PC-9 (cell line): ENCODE data around the gene SMIM14. TPM values are rescaled to one million over a fixed set of nuclear protein-coding genes. Genes with fewer than 3 reads are reported as not detected.
A peak's percentile ranks its signal among the peaks of the same experiment; 100 is the strongest.

Source experiments
- BruUV-seq: library from RNA; stranded (reverse); fragments of 400-500 nt; replicated peaks from 2 replicates; lab custom pipeline; 2021; lab: Mats Ljungman, UMichigan
- CTCF ChIA-PET: fragments of 300-600 bp; sonication (Branson Sonifier 250); formaldehyde crosslinking; loops from one replicate; lab custom pipeline; 2022; ENCODE audit warnings: antibody characterized with exemption; lab: Charles Lee
- POLR2A ChIA-PET: fragments of 300-600 bp; sonication (Branson Sonifier 250); formaldehyde crosslinking; loops from one replicate; lab custom pipeline; 2022; ENCODE audit warnings: antibody characterized with exemption; ENCODE audit not compliant: unreplicated experiment; lab: Charles Lee
- DNase-seq, 2 experiments: peaks; one replicate each; pipeline versions ENCODE4 v3.0.0 to v3.0.0-alpha.2; 2015 to 2022; ENCODE audit warnings: mixed read lengths in 1 of 2
- H2AFZ ChIP-seq: fragments of 200-600 bp; sonication (generic); 2 replicates; pipeline ENCODE4 v1.8.1; 2017; ENCODE audit warnings: antibody characterized with exemption
- H3F3A ChIP-seq: fragments of 200-600 bp; sonication (generic); 2 replicates; pipeline ENCODE4 v1.8.1; 2017; ENCODE audit warnings: antibody characterized with exemption, mild to moderate bottlenecking, low read depth; ENCODE audit not compliant: insufficient read depth
- H3K27ac ChIP-seq: fragments of 200-600 bp; sonication (generic); 2 replicates; pipeline ENCODE4 v1.6.1; 2016; ENCODE audit warnings: mixed run types
- H3K27me3 ChIP-seq: fragments of 200-600 bp; sonication (generic); 2 replicates; pipeline ENCODE4 v1.6.1; 2016; ENCODE audit warnings: low read depth, mixed run types; ENCODE audit not compliant: insufficient read depth
- H3K36me3 ChIP-seq: fragments of 200-600 bp; sonication (generic); 2 replicates; pipeline ENCODE4 v1.6.1; 2016; ENCODE audit warnings: low read depth, mixed run types
- H3K4me1 ChIP-seq: fragments of 200-600 bp; sonication (generic); replicated peaks from 2 replicates; pipeline ENCODE4 v1.6.1; 2016; ENCODE audit warnings: mixed run types; ENCODE audit not compliant: insufficient read depth
- H3K4me2 ChIP-seq: fragments of 200-600 bp; sonication (generic); 2 replicates; pipeline ENCODE4 v1.6.1; 2017; ENCODE audit warnings: mixed run types
- H3K4me3 ChIP-seq: fragments of 200-600 bp; sonication (generic); 2 replicates; pipeline ENCODE4 v1.6.1; 2016; ENCODE audit warnings: mixed run types
- H3K79me2 ChIP-seq: fragments of 200-600 bp; sonication (generic); 2 replicates; pipeline ENCODE4 v1.6.1; 2017; ENCODE audit warnings: low read depth, mixed run types
- H3K9me2 ChIP-seq: fragments of 200-600 bp; sonication (generic); 2 replicates; pipeline ENCODE4 v1.8.1; 2017; ENCODE audit warnings: mild to moderate bottlenecking; ENCODE audit not compliant: insufficient read depth
- H3K9me3 ChIP-seq: fragments of 200-600 bp; sonication (generic); 2 replicates; pipeline ENCODE4 v1.8.1; 2016; ENCODE audit warnings: low read depth; ENCODE audit not compliant: insufficient read depth
- H4K20me1 ChIP-seq: fragments of 200-600 bp; sonication (generic); 2 replicates; pipeline ENCODE4 v1.8.1; 2017; ENCODE audit not compliant: insufficient read depth
- CTCF ChIP-seq: fragments of 200-600 bp; sonication (generic); conservative IDR thresholded peaks from 2 replicates; pipeline ENCODE4 v1.6.1; 2017; ENCODE audit warnings: mixed run types, antibody characterized with exemption, mild to moderate bottlenecking, moderate library complexity
- EZH2 ChIP-seq: fragments of 200-600 bp; sonication (generic); IDR thresholded peaks from 2 replicates; pipeline ENCODE4 v1.8.0; 2017; ENCODE audit warnings: antibody characterized with exemption, low read depth
- intact Hi-C: fragments of 100-400 bp; cut with micrococcal nuclease; formaldehyde crosslinking; loops from one replicate; pipeline ENCODE4 v1.10.0; 2022; ENCODE audit not compliant: unreplicated experiment
- total RNA-seq: library from RNA; stranded (reverse); gene quantifications from 2 replicates; pipeline ENCODE4 v1.2.3, GENCODE V29; 2021

Gene SMIM14
- total RNA-seq, 1 experiment from 2014 or later, result 64.1 TPM

GRCh38 chr4:39525822-39526690, 112.6 kb downstream of the SMIM14 start:
- intact Hi-C loops, result loop anchor here (5.0 kb wide), 2 partner anchors 59 to 171 kb away; partner anchors contain the start of gene UBE2K
- CTCF ChIA-PET, result interaction anchor here (0.6 kb wide), 2 partner anchors 16 to 130 kb away, joined by 3 to 6 read pairs; no protein-coding TSS in a partner anchor

GRCh38 chr4:39524161-39524957, 114.3 kb downstream of the SMIM14 start:
- H2AFZ ChIP-seq, result no peak overlapping the region
- TF ChIP-seq EZH2 (no peak), CTCF (no peak)
- BruUV-seq, result no TSS peak
- H3K9me3 ChIP-seq, result no peaks in the 10 kb centered on the region
- CTCF ChIA-PET, result no interaction called here
- intact Hi-C loops, result no loop called here
- DNase-seq, result no peak
- H3K79me2 ChIP-seq, result peaks cover 90% of the 10 kb centered on the region
- H3K9me2 ChIP-seq, result no peaks in the 10 kb centered on the region
- H4K20me1 ChIP-seq, result peaks cover 9% of the 10 kb centered on the region
- H3K4me1 ChIP-seq, result peaks cover 50% of the 10 kb centered on the region
- H3K27me3 ChIP-seq, result no peaks in the 10 kb centered on the region
- peaks cover 29% of the 10 kb centered on the region; the same call in 1 of the 2 replicates for H3K36me3 ChIP-seq
- POLR2A ChIA-PET, result no interaction called here
- peak overlapping the region; percentile 85 for H3K4me2 ChIP-seq
- H3K4me3 ChIP-seq, result peak overlapping the region; percentile 78; the same call in 1 of the 2 replicates
- H3F3A ChIP-seq, result peaks cover 49% of the 10 kb centered on the region
- peak overlapping the region; percentile 32 for H3K27ac ChIP-seq

More at GRCh38 chr4:39525822-39526690, 112.6 kb downstream of the SMIM14 start:
- DNase-seq, result no peak
- Histone ChIP-seq H3F3A (peaks cover 35% of the 10 kb centered on the region), H3K79me2 (peaks cover 91% of the 10 kb centered on the region), H3K9me2 (no peaks in the 10 kb centered on the region), H3K4me2 (peak overlapping the region; percentile 85), H3K36me3 (peaks cover 32% of the 10 kb centered on the region), H3K4me1 (peaks cover 54% of the 10 kb centered on the region), H3K9me3 (peaks cover 11% of the 10 kb centered on the region), H3K4me3 (peak overlapping the region; percentile 78), H2AFZ (peak overlapping the region; percentile 47; the same call in 1 of the 2 replicates), H3K27ac (peak overlapping the region; percentile 95), H4K20me1 (peaks cover 9% of the 10 kb centered on the region), H3K27me3 (no peaks in the 10 kb centered on the region)
- POLR2A ChIA-PET, result interaction anchor here (0.6 kb wide), 1 partner anchor 172 kb away, joined by 4 read pairs; no protein-coding TSS in a partner anchor
- BruUV-seq, result no TSS peak
- no peak for TF ChIP-seq EZH2
- no peak for TF ChIP-seq CTCF

- peaks cover 95% of the 10 kb centered on the region for H3K79me2 ChIP-seq
- peaks cover 41% of the 10 kb centered on the region for H3K36me3 ChIP-seq
- BruUV-seq, result no TSS peak
- H3K4me2 ChIP-seq, result peak overlapping the region; percentile 85
- CTCF ChIA-PET, result interaction anchor here (0.6 kb wide), 1 partner anchor 285 kb away, joined by 3 read pairs; no protein-coding TSS in a partner anchor
- peaks cover 45% of the 10 kb centered on the region for H3K4me1 ChIP-seq
- peak overlapping the region; percentile 56 for H3K27ac ChIP-seq
- peaks cover 57% of the 10 kb centered on the region for H3F3A ChIP-seq
- TF ChIP-seq CTCF (no peak), EZH2 (no peak)
- POLR2A ChIA-PET, result interaction anchor here (0.7 kb wide), 1 partner anchor 478 kb away, joined by 5 read pairs; no protein-coding TSS in a partner anchor
- H3K27me3 ChIP-seq, result no peaks in the 10 kb centered on the region
- peaks cover 9% of the 10 kb centered on the region for H4K20me1 ChIP-seq
- no peak for DNase-seq
- no peaks in the 10 kb centered on the region for H3K9me3 ChIP-seq
- intact Hi-C loops, result no loop called here
- H2AFZ ChIP-seq, result no peak overlapping the region
- peak overlapping the region; percentile 1; the same call in 1 of the 2 replicates for H3K4me3 ChIP-seq
- no peaks in the 10 kb centered on the region for H3K9me2 ChIP-seq
Observed at GRCh38 chr4:39522068-39522467, 116.6 kb downstream of the SMIM14 start.
